Measurements from ENCODE around the gene SLC47A2.

Gene SLC47A2

GRCh38 chr17:19661121-19661520 is 55.3 kb downstream of the SLC47A2 start:
- no peak overlapping the region for H3K4me3 ChIP-seq (ENCODE audit: low read length)
- DNase-seq (ENCODE audit: low read depth), result no peak
- TF ChIP-seq CTCF (IDR thresholded peaks at IDR 0.05; ENCODE audit: insufficient read depth, low read depth, low read length, missing control alignments), result no peak

- no peak overlapping the region for H3K4me3 ChIP-seq (ENCODE audit: low read length)
- DNase-seq (ENCODE audit: low read depth), result no peak
- TF ChIP-seq CTCF (IDR thresholded peaks at IDR 0.05; ENCODE audit: insufficient read depth, low read depth, low read length, missing control alignments), result no peak
Measured at GRCh38 chr17:19660219-19660870, 56.0 kb downstream of the SLC47A2 start.

GRCh38 chr17:19659366-19660177 is 56.8 kb downstream of the SLC47A2 start:
- no peak overlapping the region for H3K4me3 ChIP-seq (ENCODE audit: low read length)
- DNase-seq (ENCODE audit: low read depth), result no peak
- TF ChIP-seq CTCF (IDR thresholded peaks at IDR 0.05; ENCODE audit: insufficient read depth, low read depth, low read length, missing control alignments), result no peak

GRCh38 chr17:19656851-19657581 is 59.4 kb downstream of the SLC47A2 start:
- TF ChIP-seq CTCF (IDR thresholded peaks at IDR 0.05; ENCODE audit: insufficient read depth, low read depth, low read length, missing control alignments), result no peak
- no peak overlapping the region for H3K4me3 ChIP-seq (ENCODE audit: low read length)
- no peak for DNase-seq (ENCODE audit: low read depth)

- no peak for DNase-seq (ENCODE audit: low read depth)
- H3K4me3 ChIP-seq (ENCODE audit: low read length), result no peak overlapping the region
Measured at GRCh38 chr17:19656336-19656735, 60.0 kb downstream of the SLC47A2 start.

GRCh38 chr17:19654896-19655295 is 61.5 kb downstream of the SLC47A2 start:
- H3K4me3 ChIP-seq (ENCODE audit: low read length), result no peak overlapping the region
- DNase-seq (ENCODE audit: low read depth), result no peak
- TF ChIP-seq CTCF (IDR thresholded peaks at IDR 0.05; ENCODE audit: insufficient read depth, low read depth, low read length, missing control alignments), result no peak

More at GRCh38 chr17:19656336-19656735, 60.0 kb downstream of the SLC47A2 start:
- TF ChIP-seq CTCF (IDR thresholded peaks at IDR 0.05; ENCODE audit: insufficient read depth, low read depth, low read length, missing control alignments), result no peak

Data from epithelial cell of esophagus (primary cell).